Osteocyte (in vitro differentiated cells): ENCODE results near the gene RBP2. TPM values are rescaled to one million over a fixed set of nuclear protein-coding genes. Genes with fewer than 3 reads are reported as not detected.

Source experiments
- DNase-seq: peaks from one replicate; pipeline ENCODE4 v3.0.0; 2021; ENCODE audit warnings: mixed read lengths; ENCODE audit not compliant: unreplicated experiment; ENCODE audit errors: extremely low spot score
- H3K27ac Mint-ChIP-seq: one replicate; pipeline ENCODE4 v1.8.0; 2021; ENCODE audit warnings: mild to moderate bottlenecking, mixed read lengths; ENCODE audit not compliant: unreplicated experiment
- H3K27me3 Mint-ChIP-seq: one replicate; pipeline ENCODE4 v1.8.0; 2021; ENCODE audit warnings: mixed read lengths; ENCODE audit not compliant: unreplicated experiment
- H3K36me3 Mint-ChIP-seq: one replicate; pipeline ENCODE4 v1.8.0; 2021; ENCODE audit warnings: mixed read lengths; ENCODE audit not compliant: unreplicated experiment
- H3K4me1 Mint-ChIP-seq: one replicate; pipeline ENCODE4 v1.8.0; 2021; ENCODE audit warnings: mixed read lengths; ENCODE audit not compliant: unreplicated experiment
- H3K4me3 Mint-ChIP-seq: one replicate; pipeline ENCODE4 v1.8.0; 2021; ENCODE audit warnings: mild to moderate bottlenecking, moderate library complexity, mixed read lengths; ENCODE audit not compliant: unreplicated experiment
- H3K9me3 Mint-ChIP-seq: one replicate; pipeline ENCODE4 v1.8.0; 2021; ENCODE audit warnings: mixed read lengths; ENCODE audit not compliant: unreplicated experiment
- total RNA-seq: library from RNA; stranded (reverse); gene quantifications from 2 replicates; pipeline ENCODE4 v1.2.1, GENCODE V29; 2021
- TF ChIP-seq, protein P1 (sequence below): fragments of 200-600 bp; sonication (generic); IDR thresholded peaks from 2 replicates; pipeline ENCODE4 v1.5.0; 2021; ENCODE audit warnings: antibody characterized with exemption, mild to moderate bottlenecking, moderate library complexity

RBP2 gene
- total RNA-seq, 1 donor from 2014 or later, result not detected

DNA sequence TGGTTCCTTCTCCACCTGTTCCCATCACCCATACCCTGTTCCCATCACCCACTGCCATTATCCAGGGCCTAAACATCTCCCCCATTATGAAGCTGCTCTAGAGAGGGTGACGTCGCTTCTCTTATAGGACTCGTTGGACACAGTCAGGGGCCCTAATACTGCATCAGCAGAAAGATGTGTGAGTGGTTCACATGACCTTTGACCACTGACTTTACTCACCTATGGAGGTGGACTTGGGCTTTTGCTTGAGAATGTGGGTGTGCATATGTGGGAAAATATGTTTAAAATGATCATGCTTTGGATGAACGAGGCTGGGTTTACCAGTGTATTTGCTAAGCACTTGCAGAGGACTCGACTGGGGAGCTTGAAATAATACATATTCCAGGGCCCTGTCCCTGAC lies 26.8 kb downstream of the RBP2 start:
- Mint-ChIP-seq H3K27me3 (peaks cover 2% of the 10 kb centered on the region), H3K4me3 (no peak overlapping the region), H3K36me3 (peaks cover 8% of the 10 kb centered on the region), H3K27ac (no peak overlapping the region), H3K9me3 (no peaks in the 10 kb centered on the region), H3K4me1 (no peaks in the 10 kb centered on the region)
- TF ChIP-seq, protein P1, sequence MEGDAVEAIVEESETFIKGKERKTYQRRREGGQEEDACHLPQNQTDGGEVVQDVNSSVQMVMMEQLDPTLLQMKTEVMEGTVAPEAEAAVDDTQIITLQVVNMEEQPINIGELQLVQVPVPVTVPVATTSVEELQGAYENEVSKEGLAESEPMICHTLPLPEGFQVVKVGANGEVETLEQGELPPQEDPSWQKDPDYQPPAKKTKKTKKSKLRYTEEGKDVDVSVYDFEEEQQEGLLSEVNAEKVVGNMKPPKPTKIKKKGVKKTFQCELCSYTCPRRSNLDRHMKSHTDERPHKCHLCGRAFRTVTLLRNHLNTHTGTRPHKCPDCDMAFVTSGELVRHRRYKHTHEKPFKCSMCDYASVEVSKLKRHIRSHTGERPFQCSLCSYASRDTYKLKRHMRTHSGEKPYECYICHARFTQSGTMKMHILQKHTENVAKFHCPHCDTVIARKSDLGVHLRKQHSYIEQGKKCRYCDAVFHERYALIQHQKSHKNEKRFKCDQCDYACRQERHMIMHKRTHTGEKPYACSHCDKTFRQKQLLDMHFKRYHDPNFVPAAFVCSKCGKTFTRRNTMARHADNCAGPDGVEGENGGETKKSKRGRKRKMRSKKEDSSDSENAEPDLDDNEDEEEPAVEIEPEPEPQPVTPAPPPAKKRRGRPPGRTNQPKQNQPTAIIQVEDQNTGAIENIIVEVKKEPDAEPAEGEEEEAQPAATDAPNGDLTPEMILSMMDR, result no peak
- no peak for DNase-seq

DNA sequence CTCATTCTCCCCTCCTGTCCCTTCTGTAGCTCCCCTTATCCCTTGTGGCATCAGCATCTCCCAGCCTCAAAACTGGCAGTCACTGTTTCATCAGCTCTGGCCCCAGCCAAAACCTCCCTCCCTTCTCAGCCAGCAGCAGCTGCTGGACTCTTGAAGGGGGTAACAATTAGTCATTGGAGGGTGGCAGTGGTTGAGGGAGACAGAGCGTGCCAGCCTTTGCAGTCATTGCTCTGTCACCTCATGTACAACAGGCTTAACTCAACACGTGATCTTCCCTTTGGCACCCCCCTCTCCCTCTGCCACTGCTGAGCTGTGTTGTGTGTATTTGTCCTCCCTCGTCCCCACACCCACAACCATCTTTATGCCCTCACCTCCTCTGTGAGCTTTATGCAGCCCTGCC lies 28.2 kb downstream of the RBP2 start:
- peaks cover 2% of the 10 kb centered on the region for H3K27me3 Mint-ChIP-seq
- no peaks in the 10 kb centered on the region for H3K9me3 Mint-ChIP-seq
- H3K4me3 Mint-ChIP-seq, result no peak overlapping the region
- no peaks in the 10 kb centered on the region for H3K4me1 Mint-ChIP-seq
- TF ChIP-seq, protein P1, result no peak
- H3K27ac Mint-ChIP-seq, result no peak overlapping the region
- DNase-seq, result no peak
- peaks cover 11% of the 10 kb centered on the region for H3K36me3 Mint-ChIP-seq

DNA sequence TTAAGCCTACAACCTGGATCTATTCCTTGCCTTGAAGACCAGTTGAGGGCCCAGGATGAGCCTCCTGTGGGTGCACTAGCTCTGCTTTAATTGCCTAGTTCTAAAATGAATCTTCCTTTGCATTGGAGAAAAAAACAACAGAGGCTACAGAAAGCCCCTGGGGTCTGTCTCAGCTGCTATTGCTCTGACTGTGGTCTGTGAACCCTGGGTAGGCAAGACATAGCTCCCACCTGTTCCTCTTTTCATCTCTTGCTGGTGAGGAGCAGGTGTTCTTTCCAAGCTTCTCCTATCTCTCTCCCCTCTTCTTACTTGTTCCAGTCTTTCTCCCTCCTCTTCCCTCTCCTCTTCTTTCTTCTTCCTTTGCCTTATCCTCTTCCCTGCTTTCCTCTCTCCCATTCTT lies 28.8 kb downstream of the RBP2 start:
- peaks cover 2% of the 10 kb centered on the region for H3K27me3 Mint-ChIP-seq
- TF ChIP-seq, protein P1, result no peak
- H3K27ac Mint-ChIP-seq, result no peak overlapping the region
- H3K4me1 Mint-ChIP-seq, result no peaks in the 10 kb centered on the region
- no peak for DNase-seq
- H3K4me3 Mint-ChIP-seq, result no peak overlapping the region
- peaks cover 11% of the 10 kb centered on the region for H3K36me3 Mint-ChIP-seq
- H3K9me3 Mint-ChIP-seq, result no peaks in the 10 kb centered on the region

DNA sequence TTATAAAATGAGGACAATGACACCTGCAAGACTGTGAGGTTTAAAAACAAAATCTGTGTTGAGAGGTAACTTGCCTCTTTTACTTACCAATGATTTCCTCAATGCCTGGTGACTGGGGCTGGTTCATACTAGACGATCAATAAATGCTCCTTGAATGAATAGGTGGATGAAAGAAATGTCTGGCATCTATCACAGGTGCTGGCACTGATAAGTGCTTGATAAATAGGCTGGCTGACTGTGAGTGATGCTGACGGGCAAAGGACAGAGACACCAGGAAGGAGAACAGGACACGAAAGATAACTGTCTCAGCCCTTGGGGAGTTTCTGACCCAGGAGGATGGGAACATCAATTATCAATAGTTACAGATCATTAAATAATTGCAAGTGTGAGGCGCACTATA lies 31.9 kb downstream of the RBP2 start:
- TF ChIP-seq, protein P1, result no peak
- no peak for DNase-seq
- Mint-ChIP-seq H3K36me3 (peaks cover 11% of the 10 kb centered on the region), H3K4me1 (peaks cover 9% of the 10 kb centered on the region), H3K27ac (no peak overlapping the region), H3K27me3 (peaks cover 2% of the 10 kb centered on the region), H3K9me3 (no peaks in the 10 kb centered on the region), H3K4me3 (no peak overlapping the region)

DNA sequence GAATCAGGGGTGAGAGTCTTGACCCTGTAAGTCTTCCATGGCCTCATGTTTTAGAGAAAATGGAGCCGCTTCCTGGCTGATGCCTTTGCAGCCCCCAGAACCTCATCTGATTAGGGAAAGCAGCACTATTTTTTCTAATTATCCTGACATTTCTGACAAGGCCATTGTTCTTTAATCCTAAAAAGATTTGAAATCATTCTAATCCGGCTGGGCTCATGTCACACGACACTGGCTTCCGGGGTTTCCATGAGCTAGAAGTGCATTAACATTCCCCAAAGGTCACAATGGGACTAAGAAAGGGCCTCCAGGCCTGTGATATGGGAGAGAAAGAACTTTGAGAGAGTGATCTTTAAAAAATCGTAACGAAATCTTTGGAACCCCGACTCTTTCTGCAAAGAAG lies 33.1 kb downstream of the RBP2 start:
- Mint-ChIP-seq H3K9me3 (no peaks in the 10 kb centered on the region), H3K27ac (no peak overlapping the region), H3K27me3 (peaks cover 2% of the 10 kb centered on the region), H3K36me3 (peaks cover 11% of the 10 kb centered on the region), H3K4me3 (no peak overlapping the region), H3K4me1 (peaks cover 9% of the 10 kb centered on the region)
- TF ChIP-seq, protein P1, result no peak
- no peak for DNase-seq
